NB4 (cell line): Measurements from ENCODE around the gene DNAJB1.
"Not testable (repeated sequence)": the region's sequence is repeated elsewhere in the genome, so short reads cannot be mapped to it uniquely, and the experiment has no call there.

Experiments
- DNase-seq: peaks from one replicate; pipeline ENCODE4 v3.0.0; 2010; ENCODE audit warnings: low read depth
- H3K4me3 ChIP-seq: one replicate; pipeline ENCODE4 v1.5.1; 2011; ENCODE audit warnings: mild to moderate bottlenecking, low read depth, low read length, moderate library complexity
- MYC ChIP-seq: IDR thresholded peaks from 2 replicates; pipeline ENCODE4 v1.6.1; 2011; ENCODE audit warnings: low read depth, low read length
- POLR2A ChIP-seq: IDR thresholded peaks from 2 replicates; pipeline ENCODE4 v1.6.1; 2011; ENCODE audit warnings: mild to moderate bottlenecking; ENCODE audit not compliant: insufficient read length; ENCODE audit errors: extremely low read depth
- TF ChIP-seq, protein P1 (sequence below): IDR thresholded peaks from one replicate; pipeline ENCODE4 v1.5.1; 2012; ENCODE audit warnings: low read depth, low read length
- TF ChIP-seq, protein P2 (sequence below): IDR thresholded peaks from 2 replicates; pipeline ENCODE4 v1.6.1; 2011; ENCODE audit warnings: low read depth, low read length

Gene DNAJB1

DNA sequence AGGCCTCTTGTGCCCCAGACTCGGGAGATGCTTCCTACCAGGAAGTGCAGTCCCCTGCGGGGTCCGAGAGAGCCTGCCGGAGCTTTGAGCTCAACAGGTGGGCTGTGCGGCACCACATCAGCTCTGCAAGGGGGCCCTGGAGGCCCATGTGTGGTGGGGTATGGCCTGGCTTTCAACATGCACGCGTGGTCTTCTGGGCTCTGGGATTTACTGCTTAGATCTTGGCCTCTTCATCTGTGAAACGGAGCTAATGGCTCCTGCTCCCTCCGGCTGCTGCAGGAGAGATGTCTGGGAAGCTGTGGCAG lies 35.7 kb upstream of the DNAJB1 start:
- no peak overlapping the region for H3K4me3 ChIP-seq
- DNase-seq: no peak
- TF ChIP-seq, protein P1, sequence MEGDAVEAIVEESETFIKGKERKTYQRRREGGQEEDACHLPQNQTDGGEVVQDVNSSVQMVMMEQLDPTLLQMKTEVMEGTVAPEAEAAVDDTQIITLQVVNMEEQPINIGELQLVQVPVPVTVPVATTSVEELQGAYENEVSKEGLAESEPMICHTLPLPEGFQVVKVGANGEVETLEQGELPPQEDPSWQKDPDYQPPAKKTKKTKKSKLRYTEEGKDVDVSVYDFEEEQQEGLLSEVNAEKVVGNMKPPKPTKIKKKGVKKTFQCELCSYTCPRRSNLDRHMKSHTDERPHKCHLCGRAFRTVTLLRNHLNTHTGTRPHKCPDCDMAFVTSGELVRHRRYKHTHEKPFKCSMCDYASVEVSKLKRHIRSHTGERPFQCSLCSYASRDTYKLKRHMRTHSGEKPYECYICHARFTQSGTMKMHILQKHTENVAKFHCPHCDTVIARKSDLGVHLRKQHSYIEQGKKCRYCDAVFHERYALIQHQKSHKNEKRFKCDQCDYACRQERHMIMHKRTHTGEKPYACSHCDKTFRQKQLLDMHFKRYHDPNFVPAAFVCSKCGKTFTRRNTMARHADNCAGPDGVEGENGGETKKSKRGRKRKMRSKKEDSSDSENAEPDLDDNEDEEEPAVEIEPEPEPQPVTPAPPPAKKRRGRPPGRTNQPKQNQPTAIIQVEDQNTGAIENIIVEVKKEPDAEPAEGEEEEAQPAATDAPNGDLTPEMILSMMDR: no peak
- TF ChIP-seq POLR2A: no peak
- TF ChIP-seq MYC: no peak
- TF ChIP-seq, protein P2, sequence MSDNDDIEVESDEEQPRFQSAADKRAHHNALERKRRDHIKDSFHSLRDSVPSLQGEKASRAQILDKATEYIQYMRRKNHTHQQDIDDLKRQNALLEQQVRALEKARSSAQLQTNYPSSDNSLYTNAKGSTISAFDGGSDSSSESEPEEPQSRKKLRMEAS: no peak

DNA sequence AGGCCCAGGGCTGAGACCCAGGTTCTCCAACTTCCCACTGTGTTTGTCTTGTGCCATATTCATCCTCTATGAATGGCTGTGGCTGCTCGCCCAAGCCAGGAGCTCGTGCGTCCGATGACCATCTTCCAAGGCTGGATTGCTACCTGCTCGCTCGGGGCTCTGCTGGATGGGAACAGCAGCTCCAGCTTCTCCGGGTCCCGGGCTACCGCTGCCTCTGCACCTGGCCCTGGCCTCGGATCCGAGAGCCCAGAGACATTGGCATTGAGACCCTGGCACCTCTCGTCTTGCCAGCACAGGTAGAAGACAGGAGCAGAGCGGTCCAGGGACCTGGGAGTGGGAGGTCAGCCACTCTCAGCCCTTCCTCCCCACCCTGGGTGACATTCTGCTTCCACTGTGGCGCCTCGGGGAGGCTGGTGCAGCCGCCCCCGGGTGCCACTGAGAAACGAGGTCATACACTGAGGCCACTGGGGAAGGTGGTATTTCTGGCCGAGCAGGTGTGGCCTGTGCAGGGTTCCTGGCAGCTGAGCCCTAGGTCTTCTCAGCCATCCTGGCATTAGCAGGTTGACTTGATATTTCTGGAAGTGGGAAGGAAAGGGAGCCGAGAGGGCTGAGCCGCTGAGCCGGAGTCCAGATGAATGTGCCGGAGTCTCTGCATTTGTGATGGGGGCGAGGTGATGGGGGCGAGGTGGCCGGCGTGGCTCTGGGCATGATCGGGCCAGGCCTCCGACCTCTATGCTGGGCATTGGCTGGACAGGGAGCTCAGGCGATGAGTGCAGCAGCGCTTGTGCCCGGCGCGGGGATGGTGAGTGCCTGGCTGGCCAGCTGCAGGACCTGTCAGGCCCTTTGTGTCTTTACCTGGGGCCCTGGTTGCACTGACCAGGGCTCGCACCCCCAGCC lies 35.1 kb upstream of the DNAJB1 start:
- H3K4me3 ChIP-seq: no peak overlapping the region
- TF ChIP-seq MYC (no peak), POLR2A (no peak)
- TF ChIP-seq, protein P1: no peak
- TF ChIP-seq, protein P2: no peak
- no peak for DNase-seq

DNA sequence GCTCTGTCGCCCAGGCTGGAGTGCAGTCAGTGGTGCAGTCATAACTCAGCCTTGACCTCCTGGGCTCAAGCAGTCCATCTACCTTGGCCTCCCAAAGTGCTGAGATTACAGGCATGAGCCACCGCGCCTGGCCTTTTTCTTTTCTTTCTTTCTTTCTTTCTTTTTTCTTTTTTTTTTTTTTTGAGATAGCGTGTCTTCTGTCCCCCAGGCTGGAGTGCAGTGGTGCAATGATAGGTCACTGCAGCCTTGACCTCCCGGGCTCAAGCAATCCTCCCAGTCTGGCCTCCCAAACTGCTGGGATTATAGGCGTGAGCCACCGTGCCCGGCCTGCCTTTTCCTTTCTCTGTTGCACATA lies 33.8 kb upstream of the DNAJB1 start:
- DNase-seq, H3K4me3 ChIP-seq: not testable (repeated sequence)

DNA sequence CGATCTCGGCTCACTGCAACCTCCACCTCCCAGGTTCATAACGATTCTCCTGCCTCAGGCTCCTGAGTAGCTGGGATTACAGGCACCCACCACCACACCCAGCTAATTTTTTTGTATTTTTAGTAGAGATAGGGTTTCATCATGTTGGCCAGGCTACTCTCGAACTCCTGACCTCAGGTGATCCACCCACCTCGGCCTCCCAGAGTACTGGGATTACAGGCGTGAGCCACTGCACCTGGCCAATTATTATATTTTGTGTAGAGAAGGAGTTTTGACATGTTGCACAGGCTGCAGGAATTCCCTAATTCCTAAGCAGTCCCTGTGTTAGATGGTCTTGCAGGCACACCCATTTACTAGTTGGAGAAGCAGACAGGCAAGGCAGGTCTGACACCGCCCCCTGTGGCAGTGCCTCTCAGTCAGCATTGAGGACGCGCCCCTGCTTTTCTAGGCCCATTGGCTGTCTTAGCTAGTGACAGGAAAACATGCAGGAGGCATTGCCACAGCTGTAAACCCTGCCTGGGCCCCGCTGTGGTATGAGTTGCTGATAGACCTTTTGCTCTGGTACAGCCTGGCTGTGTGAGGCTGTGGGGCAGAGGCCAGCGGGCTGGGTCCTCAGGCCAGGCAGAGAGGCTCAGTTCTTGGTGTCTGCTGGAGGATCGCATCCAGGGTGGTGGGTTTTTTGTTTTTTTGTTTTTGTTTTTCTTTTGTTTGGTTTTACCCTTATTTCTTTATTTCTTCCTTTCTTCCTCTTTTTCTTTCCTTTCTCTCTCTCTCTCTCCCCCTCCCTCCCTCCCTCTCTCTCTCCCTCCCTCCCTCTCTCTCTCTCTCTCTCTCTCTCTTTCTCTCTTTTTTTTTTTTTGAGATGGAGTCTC lies 33.2 kb upstream of the DNAJB1 start:
- peak; percentile 91 for DNase-seq
- H3K4me3 ChIP-seq: not testable (repeated sequence)
- TF ChIP-seq, protein P1: peak; percentile 56
- TF ChIP-seq, protein P2: peak; percentile 81

DNA sequence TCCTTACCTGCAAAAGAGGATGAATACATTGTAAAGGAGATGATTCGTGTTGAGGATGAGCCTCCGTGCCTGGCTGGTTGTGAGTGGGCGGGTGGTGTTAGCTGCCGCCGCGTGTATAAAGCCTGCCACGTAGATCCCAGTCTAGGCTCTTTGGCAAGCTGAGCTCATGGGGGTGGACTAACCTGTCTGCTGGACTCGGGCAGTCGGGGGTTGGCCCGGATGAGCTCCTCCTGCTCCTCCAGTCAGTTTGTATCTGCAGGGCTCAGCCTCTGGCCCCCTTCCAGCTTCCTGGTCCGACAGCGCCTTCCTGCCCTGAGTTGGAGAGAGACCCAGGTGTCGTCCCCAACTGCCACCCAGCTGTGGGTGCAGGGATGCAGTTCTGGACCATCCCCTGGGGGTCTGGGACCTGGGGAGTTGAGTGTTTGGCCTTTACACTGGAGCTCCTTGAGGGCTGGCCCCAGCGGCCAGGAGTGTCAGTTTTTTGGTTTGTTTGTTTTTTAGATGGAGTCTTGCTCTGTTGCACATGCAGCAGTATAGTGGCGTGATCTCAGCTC lies 32.1 kb upstream of the DNAJB1 start:
- DNase-seq: no peak
- TF ChIP-seq, protein P2: no peak
- TF ChIP-seq, protein P1: no peak
- TF ChIP-seq POLR2A (no peak), MYC (no peak)
- H3K4me3 ChIP-seq: no peak overlapping the region

DNA sequence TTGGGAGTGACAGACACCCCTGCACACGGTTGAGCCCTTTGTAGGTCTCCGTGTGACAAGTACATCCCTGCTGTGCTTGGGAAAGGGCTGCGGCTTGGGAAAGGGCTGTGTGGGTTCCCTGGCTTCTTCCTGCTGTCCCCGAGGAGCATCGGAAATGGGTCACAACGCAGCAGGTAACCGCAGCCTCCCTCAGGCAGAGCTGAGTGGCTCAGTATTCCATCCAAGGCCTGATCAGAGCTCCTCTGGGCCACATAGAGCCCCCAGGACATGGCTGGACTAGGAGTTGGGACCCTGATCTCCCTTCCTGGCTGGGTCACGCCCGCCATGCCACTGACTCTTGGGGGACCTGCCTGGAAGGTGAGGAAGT lies 27.5 kb upstream of the DNAJB1 start:
- H3K4me3 ChIP-seq: no peak overlapping the region

More for the DNA sequence above, 27.5 kb upstream of the DNAJB1 start:
- no peak for DNase-seq
- TF ChIP-seq, protein P1: no peak
- TF ChIP-seq, protein P2: no peak
- TF ChIP-seq POLR2A: no peak
- TF ChIP-seq MYC: no peak
